Nephron (organoid): ENCODE measurements around the gene SIPA1L3.

Experiments used
- H3K27ac Mint-ChIP-seq, 3 experiments: 2 replicates each; pipeline ENCODE4 v1.8.0; 2020; ENCODE audit warnings: mixed read lengths in 3 of 3, mild to moderate bottlenecking in 2 of 3, moderate library complexity in 1 of 3
- H3K27me3 Mint-ChIP-seq: 2 replicates; pipeline ENCODE4 v1.8.0; 2021; ENCODE audit warnings: low read depth, mild to moderate bottlenecking, moderate library complexity, mixed read lengths
- H3K36me3 Mint-ChIP-seq: 2 replicates; pipeline ENCODE4 v1.8.0; 2020; ENCODE audit warnings: low read depth, mixed read lengths
- H3K4me1 Mint-ChIP-seq: 2 replicates; pipeline ENCODE4 v1.8.0; 2020; ENCODE audit warnings: mixed read lengths
- H3K4me3 Mint-ChIP-seq, 3 experiments: 2 replicates each; pipeline ENCODE4 v1.8.0; 2020; ENCODE audit warnings: mild to moderate bottlenecking in 3 of 3, mixed read lengths in 3 of 3, moderate library complexity in 2 of 3
- H3K9me3 Mint-ChIP-seq: 2 replicates; pipeline ENCODE4 v1.8.0; 2020; ENCODE audit warnings: mixed read lengths
- CTCF ChIP-seq, 3 experiments: fragments of 200-600 bp; sonication (generic); IDR thresholded peaks; one replicate each; pipeline ENCODE4 v1.5.0; 2021; ENCODE audit warnings: antibody characterized with exemption in 3 of 3; ENCODE audit not compliant: unreplicated experiment in 3 of 3

Gene SIPA1L3

GRCh38 chr19:38164526-38164925, 257.5 kb downstream of the SIPA1L3 start:
- peaks cover 56% of the 10 kb centered on the region for H3K36me3 Mint-ChIP-seq
- H3K27me3 Mint-ChIP-seq: no peaks in the 10 kb centered on the region
- TF ChIP-seq CTCF (IDR thresholded peaks at IDR 0.05; ENCODE audit: unreplicated experiment in 3 of 3): no peak
- peaks cover 4% of the 10 kb centered on the region for H3K4me1 Mint-ChIP-seq
- H3K27ac Mint-ChIP-seq: no peak overlapping the region
- no peak overlapping the region for H3K4me3 Mint-ChIP-seq
- H3K9me3 Mint-ChIP-seq: peaks cover 10% of the 10 kb centered on the region

- Mint-ChIP-seq H3K27ac (no peak overlapping the region), H3K4me3 (no peak overlapping the region), H3K27me3 (peaks cover 3% of the 10 kb centered on the region), H3K4me1 (peaks cover 4% of the 10 kb centered on the region), H3K9me3 (peaks cover 10% of the 10 kb centered on the region), H3K36me3 (peaks cover 56% of the 10 kb centered on the region)
- TF ChIP-seq CTCF (IDR thresholded peaks at IDR 0.05; ENCODE audit: unreplicated experiment in 3 of 3): no peak
Measured at GRCh38 chr19:38165335-38165734, 258.3 kb downstream of the SIPA1L3 start.

DNA sequence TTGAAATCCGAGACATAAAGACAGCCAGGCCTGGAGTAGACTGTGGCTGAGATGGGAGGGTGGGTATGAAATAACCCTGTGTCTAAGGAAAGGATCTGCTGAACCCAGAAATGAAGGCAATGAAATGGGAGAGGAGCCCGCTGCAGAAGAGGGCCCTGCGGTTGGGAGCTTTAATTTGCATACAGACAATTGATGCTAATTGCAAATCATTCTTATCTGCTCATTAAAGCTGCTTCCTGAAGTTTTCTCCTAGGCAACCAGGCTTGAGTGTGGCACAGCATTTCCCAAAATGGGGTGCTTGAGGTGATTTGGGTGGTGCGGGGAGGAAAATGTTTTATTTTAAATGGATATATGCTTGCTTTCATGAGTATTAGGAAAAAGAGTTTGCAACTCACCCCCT, 261.6 kb downstream of the SIPA1L3 start:
- peaks cover 4% of the 10 kb centered on the region for H3K4me1 Mint-ChIP-seq
- peaks cover 6% of the 10 kb centered on the region for H3K27me3 Mint-ChIP-seq
- peaks cover 24% of the 10 kb centered on the region for H3K36me3 Mint-ChIP-seq
- no peak overlapping the region for H3K4me3 Mint-ChIP-seq
- peak overlapping the region in 1 of 3 experiments; percentile 36 for H3K27ac Mint-ChIP-seq
- no peaks in the 10 kb centered on the region for H3K9me3 Mint-ChIP-seq
- no peak for TF ChIP-seq CTCF (IDR thresholded peaks at IDR 0.05; ENCODE audit: unreplicated experiment in 3 of 3)

DNA sequence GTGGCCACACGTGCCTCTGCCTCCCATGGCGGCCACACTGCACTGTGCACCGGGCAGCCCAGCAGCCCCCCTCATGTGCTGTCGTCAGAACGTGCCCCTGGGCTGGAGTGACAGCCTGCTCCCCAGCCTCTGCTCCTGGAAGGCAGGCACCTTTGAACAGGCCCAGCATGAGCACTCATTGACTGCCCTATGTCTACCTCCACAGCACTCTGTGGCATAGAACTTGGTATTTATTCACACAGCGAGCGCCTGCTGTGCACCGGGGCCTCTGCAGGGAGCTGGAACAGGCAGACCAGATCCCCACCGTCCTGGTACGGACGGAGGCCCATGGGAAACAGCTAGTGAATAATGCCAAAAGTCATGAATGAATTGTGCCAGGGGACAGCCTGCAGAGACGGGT, 263.3 kb downstream of the SIPA1L3 start:
- H3K4me1 Mint-ChIP-seq: peaks cover 4% of the 10 kb centered on the region
- no peak overlapping the region for H3K27ac Mint-ChIP-seq
- H3K4me3 Mint-ChIP-seq: no peak overlapping the region
- peaks cover 6% of the 10 kb centered on the region for H3K27me3 Mint-ChIP-seq
- H3K9me3 Mint-ChIP-seq: no peaks in the 10 kb centered on the region
- peaks cover 10% of the 10 kb centered on the region for H3K36me3 Mint-ChIP-seq
- TF ChIP-seq CTCF (IDR thresholded peaks at IDR 0.05; ENCODE audit: unreplicated experiment in 3 of 3): no peak

DNA sequence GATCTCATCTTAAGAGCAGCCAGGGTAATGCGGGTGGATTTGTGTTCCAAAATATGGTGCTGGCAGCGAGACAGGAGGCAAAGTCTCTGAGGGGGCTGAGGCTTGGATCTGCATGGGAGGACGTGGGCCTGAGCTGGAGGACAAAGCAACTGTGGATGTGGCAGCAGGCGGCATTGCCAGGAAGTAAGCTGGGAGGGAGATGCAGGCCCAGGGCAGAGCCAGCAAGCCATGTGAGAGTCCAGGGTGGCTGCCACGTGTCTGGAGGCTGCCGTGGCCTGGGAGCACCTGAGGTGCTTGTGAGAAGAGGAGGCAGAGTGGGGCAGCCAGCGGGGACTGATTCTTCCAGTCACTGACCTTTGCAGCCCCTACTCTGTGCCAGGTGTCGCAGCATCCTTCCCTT, 265.0 kb downstream of the SIPA1L3 start:
- no peak for TF ChIP-seq CTCF (IDR thresholded peaks at IDR 0.05; ENCODE audit: unreplicated experiment in 3 of 3)
- H3K36me3 Mint-ChIP-seq: peaks cover 6% of the 10 kb centered on the region
- H3K4me1 Mint-ChIP-seq: peaks cover 4% of the 10 kb centered on the region
- no peak overlapping the region for H3K4me3 Mint-ChIP-seq
- no peaks in the 10 kb centered on the region for H3K9me3 Mint-ChIP-seq
- peak overlapping the region in 1 of 3 experiments; percentile 17 for H3K27ac Mint-ChIP-seq
- peaks cover 6% of the 10 kb centered on the region for H3K27me3 Mint-ChIP-seq

- H3K4me3 Mint-ChIP-seq: no peak overlapping the region
- H3K36me3 Mint-ChIP-seq: peaks cover 10% of the 10 kb centered on the region
- no peak overlapping the region for H3K27ac Mint-ChIP-seq
- peaks cover 3% of the 10 kb centered on the region for H3K4me1 Mint-ChIP-seq
- peaks cover 6% of the 10 kb centered on the region for H3K27me3 Mint-ChIP-seq
- H3K9me3 Mint-ChIP-seq: no peaks in the 10 kb centered on the region
- TF ChIP-seq CTCF (IDR thresholded peaks at IDR 0.05; ENCODE audit: unreplicated experiment in 3 of 3): no peak
Measured at GRCh38 chr19:38173291-38174041, 266.5 kb downstream of the SIPA1L3 start.
